K562 (cell line): ENCODE results near the gene PTPRT. TPM values are rescaled to one million over a fixed set of nuclear protein-coding genes. Genes with fewer than 3 reads are reported as not detected.

Experiments
- ATAC-seq: fragments of 200-7000 bp; cut with Tn5 transposase; 3 replicates; pipeline ENCODE4 v1.9.1; 2020; ENCODE audit warnings: moderate library complexity
- BruUV-seq: library from RNA; stranded (reverse); fragments of 400-500 nt; replicated peaks from 2 replicates; lab custom pipeline; 2021; lab: Mats Ljungman, UMichigan
- CTCF ChIA-PET: fragments of 300-600 bp; formaldehyde crosslinking; extraction: SDS; loops from one replicate; lab custom pipeline; 2021; ENCODE audit warnings: low intra/inter-chr PET ratio; lab: Yijun Ruan, JAX
- POLR2A ChIA-PET: fragments of 300-600, 350-650 bp; sonication (Branson Sonifier 250); formaldehyde crosslinking; extraction: SDS; loops from one replicate; lab custom pipeline; 2021; ENCODE audit warnings: antibody characterized with exemption, inconsistent platforms; lab: Yijun Ruan, JAX
- DNase-seq, 4 experiments: peaks; one replicate each; pipeline versions ENCODE4 v3.0.0 to v3.0.0-alpha.2; 2011 to 2018; ENCODE audit warnings: low spot score in 3 of 4, mixed read lengths in 3 of 4; ENCODE audit errors: extremely low read depth in 1 of 4
- FAIRE-seq: peaks from 2 replicates; lab custom pipeline; 2011; peaks lifted over from hg19 to GRCh38; lab: Jason Lieb, UNC
- H2AFZ ChIP-seq: 2 replicates; pipeline ENCODE4 v1.6.0; 2011; ENCODE audit warnings: low read depth, low read length, control low read depth, inconsistent platforms
- H3K27ac ChIP-seq: fragments of 200-600 bp; 3 replicates; pipeline ENCODE4 v1.8.0; 2011; ENCODE audit warnings: low read depth, mild to moderate bottlenecking, control low read depth, inconsistent platforms, low read length, moderate library complexity, mixed read lengths; ENCODE audit errors: extremely low read depth
- H3K27me3 ChIP-seq, 2 experiments: fragments of 300-600 bp in 1 of 2; 2 replicates in 1 of 2; 3 replicates in 1 of 2; pipeline versions ENCODE4 v1.6.0 to v1.8.0; 2011; ENCODE audit warnings: inconsistent platforms in 2 of 2, low read length in 2 of 2, mild to moderate bottlenecking in 1 of 2, mixed read lengths in 1 of 2, moderate library complexity in 1 of 2; ENCODE audit not compliant: control insufficient read depth in 2 of 2, insufficient read depth in 2 of 2
- H3K36me3 ChIP-seq: fragments of 300-600 bp; 3 replicates; pipeline ENCODE4 v1.8.0; 2011; ENCODE audit warnings: mild to moderate bottlenecking, low read length, inconsistent platforms; ENCODE audit not compliant: control insufficient read depth, insufficient read depth
- H3K4me1 ChIP-seq, 2 experiments: fragments of 200-600 bp in 1 of 2; replicated peaks in 1 of 2; 2 replicates in 1 of 2; 3 replicates in 1 of 2; pipeline versions ENCODE4 v1.5.1 to v1.8.0; 2011; ENCODE audit warnings: inconsistent platforms in 2 of 2, low read length in 2 of 2, mild to moderate bottlenecking in 1 of 2, mixed read lengths in 1 of 2, moderate library complexity in 1 of 2; ENCODE audit not compliant: control insufficient read depth in 2 of 2, insufficient read depth in 2 of 2
- H3K4me2 ChIP-seq: 2 replicates; pipeline ENCODE4 v1.6.1; 2011; ENCODE audit warnings: low read length, control low read depth, inconsistent platforms, mixed read lengths; ENCODE audit not compliant: insufficient read depth
- H3K4me3 ChIP-seq: fragments of 200-600 bp; sonication (generic), shearing (Covaris generic); 2 replicates; pipeline ENCODE4 v1.5.1; 2016; ENCODE audit warnings: control low read depth, inconsistent platforms
- H3K79me2 ChIP-seq: fragments of 200-600 bp; 3 replicates; pipeline ENCODE4 v1.8.0; 2011; ENCODE audit warnings: low read length, inconsistent platforms; ENCODE audit not compliant: control insufficient read depth, insufficient read depth
- H3K9ac ChIP-seq, 2 experiments: 2 replicates each; pipeline versions ENCODE4 v1.6.0 to v1.6.1; 2011; ENCODE audit warnings: low read depth in 2 of 2, low read length in 2 of 2, control low read depth in 1 of 2, inconsistent platforms in 1 of 2, mild to moderate bottlenecking in 1 of 2, mixed read lengths in 1 of 2; ENCODE audit not compliant: insufficient read depth in 1 of 2
- H3K9me1 ChIP-seq: one replicate; pipeline ENCODE4 v1.6.0; 2011; ENCODE audit warnings: inconsistent platforms, mild to moderate bottlenecking, low read length, moderate library complexity; ENCODE audit not compliant: control insufficient read depth, insufficient read depth
- H3K9me3 ChIP-seq: replicated peaks from 2 replicates; pipeline ENCODE4 v1.5.1; 2011; ENCODE audit warnings: low read depth, low read length, inconsistent platforms; ENCODE audit not compliant: control insufficient read depth, insufficient read depth
- H4K20me1 ChIP-seq: replicated peaks from 2 replicates; pipeline ENCODE4 v1.6.1; 2011; ENCODE audit warnings: low read length, inconsistent platforms, mixed read lengths; ENCODE audit not compliant: control insufficient read depth, insufficient read depth
- CEBPB ChIP-seq: fragments of 450-650 bp; IDR thresholded peaks from 2 replicates; pipeline ENCODE4 v1.6.1; 2016; ENCODE audit warnings: missing genetic modification characterization, missing compliant biosample characterization
- FOXA3 ChIP-seq, 2 experiments: fragments of 450-650 bp in 1 of 2; sonication (generic) in 1 of 2; formaldehyde crosslinking; IDR thresholded peaks in 1 of 2; conservative IDR thresholded peaks in 1 of 2; 2 replicates each; pipeline versions ENCODE4 v1.4.0 to v1.8.0; 2020 to 2022; ENCODE audit warnings: mild to moderate bottlenecking in 2 of 2, missing genetic modification reagents in 1 of 2
- OTX1 ChIP-seq: fragments of 450-650 bp; formaldehyde crosslinking; IDR thresholded peaks from 2 replicates; pipeline ENCODE4 v1.4.0; 2022; ENCODE audit warnings: mild to moderate bottlenecking
- WHSC1 ChIP-seq: IDR thresholded peaks from one replicate; pipeline ENCODE4 v1.6.1; 2012; ENCODE audit warnings: low read length, control low read depth, inconsistent platforms
- ZFP36 ChIP-seq: fragments of 150-350 bp; IDR thresholded peaks from 2 replicates; pipeline ENCODE4 v1.6.1; 2018; ENCODE audit warnings: low read length, low read depth; ENCODE audit not compliant: partially characterized antibody
- ZNF23 ChIP-seq: fragments of 250-450 bp; sonication (Bioruptor Pico); IDR thresholded peaks from 2 replicates; pipeline ENCODE4 v1.4.0; 2020; ENCODE audit warnings: mild to moderate bottlenecking
- ZNF696 ChIP-seq: fragments of 250-450 bp; sonication (Bioruptor Pico); conservative IDR thresholded peaks from 2 replicates; pipeline ENCODE4 v1.4.0; 2020; ENCODE audit warnings: mild to moderate bottlenecking, moderate library complexity
- WGBS: fragments of 100-300 bp; shearing (Covaris generic); methylation state at CpG from one replicate; pipeline ENCODE4 v1.1.6; 2016; ENCODE audit warnings: low coverage, mixed read lengths; ENCODE audit not compliant: insufficient coverage; ENCODE audit errors: missing lambda C conversion rate; 5-methylcytosine and 5-hydroxymethylcytosine counted together
- in situ Hi-C: fragments of 300-500 bp; cut with MboI; formaldehyde crosslinking; loops from 4 replicates; pipeline ENCODE4 v1.15.0; 2018; ENCODE audit warnings: inconsistent platforms, mixed read lengths
- intact Hi-C: fragments of 100-400 bp; cut with micrococcal nuclease; formaldehyde crosslinking; loops from 2 replicates; pipeline ENCODE4 v1.14.2; 2022
- polyA plus RNA-seq, 8 experiments: library from polyadenylated mRNA; depleted of rRNA in 4 of 8; stranded (reverse) in 5 of 8; unstranded in 3 of 8; fragments of >200 nt; fragmentation: Nextera tagmentation in 2 of 8; fragmentation: Illumina TruSeq in 1 of 8; extraction: Ambion mirVana in 2 of 8; extraction: Trizol in 1 of 8; gene quantifications; 2 replicates each; pipeline versions ENCODE4 v1.2.1 to v1.2.3, GENCODE V29; 2011 to 2014; ENCODE audit warnings: inconsistent platforms in 1 of 8, missing spikeins in 1 of 8
- total RNA-seq, 7 experiments: library from RNA; depleted of rRNA in 6 of 7; stranded (reverse); fragments of >200 nt in 6 of 7; fragmentation: Illumina TruSeq in 2 of 7; extraction: Trizol in 2 of 7; gene quantifications; 2 replicates each; pipeline versions ENCODE4 v1.2.1 to v1.2.3, GENCODE V29; 2011 to 2021; ENCODE audit warnings: low replicate concordance in 1 of 7
- TF ChIP-seq, protein P1 (sequence below): fragments of 450-650 bp; IDR thresholded peaks from 2 replicates; pipeline ENCODE4 v1.6.1; 2016
- TF ChIP-seq, protein P2 (sequence below): fragments of 450-650 bp; IDR thresholded peaks from 2 replicates; pipeline ENCODE4 v1.6.1; 2018; ENCODE audit not compliant: partially characterized antibody
- TF ChIP-seq, protein P3 (sequence below), 3 experiments: IDR thresholded peaks in 2 of 3; conservative IDR thresholded peaks in 1 of 3; 2 replicates each; pipeline ENCODE4 v1.5.1; 2011 to 2012; ENCODE audit warnings: low read length in 3 of 3, mild to moderate bottlenecking in 3 of 3, control low read depth in 2 of 3, improper control_type of control experiment in 1 of 3, inconsistent platforms in 1 of 3, low read depth in 1 of 3, mixed read lengths in 1 of 3, moderate library complexity in 1 of 3; ENCODE audit not compliant: insufficient read depth in 2 of 3

Gene PTPRT
- total and polyA plus RNA-seq, 9 of the 15 experiments (the other 6 are each of a cell fraction or from before 2014, with no cell fraction given): not detected

DNA sequence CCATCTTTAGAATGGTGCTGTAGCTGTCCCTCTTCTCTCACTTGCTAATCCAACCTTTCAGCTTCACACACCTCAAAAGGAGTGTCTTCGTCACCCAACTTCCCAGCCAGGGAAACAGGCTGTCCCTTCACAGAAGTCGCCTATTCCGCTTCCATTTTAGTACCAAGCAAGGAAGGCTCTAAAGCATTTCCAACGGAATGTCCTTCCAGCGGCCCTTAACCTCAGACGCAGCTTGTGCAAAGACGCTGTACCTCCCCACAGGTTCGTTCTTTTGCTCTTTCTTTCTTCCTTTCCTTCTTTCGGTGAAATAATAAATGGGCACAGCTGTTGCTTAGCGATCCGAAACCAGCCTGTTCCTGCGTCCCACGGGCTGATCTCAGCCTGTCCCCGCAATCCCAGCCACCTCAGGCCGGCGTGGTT is 1.5 kb downstream of the PTPRT start:
- H3K27me3 ChIP-seq: peaks cover 4 to 5% of the 10 kb centered on the region in 2 experiments; a peak in 3 of 5 replicates
- POLR2A ChIA-PET: no interaction called here
- TF ChIP-seq OTX1 (CRISPR knock-in tag) (no peak), FOXA3 (CRISPR knock-in tag; conservative IDR thresholded peaks at IDR 0.05 in 1 of 2, IDR thresholded peaks at IDR 0.05 in 1 of 2) (no peak), ZNF23 (CRISPR knock-in tag) (no peak), WHSC1 (no peak), CEBPB (no peak), ZFP36 (no peak), ZNF696 (no peak)
- TF ChIP-seq, protein P1, sequence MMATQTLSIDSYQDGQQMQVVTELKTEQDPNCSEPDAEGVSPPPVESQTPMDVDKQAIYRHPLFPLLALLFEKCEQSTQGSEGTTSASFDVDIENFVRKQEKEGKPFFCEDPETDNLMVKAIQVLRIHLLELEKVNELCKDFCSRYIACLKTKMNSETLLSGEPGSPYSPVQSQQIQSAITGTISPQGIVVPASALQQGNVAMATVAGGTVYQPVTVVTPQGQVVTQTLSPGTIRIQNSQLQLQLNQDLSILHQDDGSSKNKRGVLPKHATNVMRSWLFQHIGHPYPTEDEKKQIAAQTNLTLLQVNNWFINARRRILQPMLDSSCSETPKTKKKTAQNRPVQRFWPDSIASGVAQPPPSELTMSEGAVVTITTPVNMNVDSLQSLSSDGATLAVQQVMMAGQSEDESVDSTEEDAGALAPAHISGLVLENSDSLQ: no peak
- TF ChIP-seq, protein P2, sequence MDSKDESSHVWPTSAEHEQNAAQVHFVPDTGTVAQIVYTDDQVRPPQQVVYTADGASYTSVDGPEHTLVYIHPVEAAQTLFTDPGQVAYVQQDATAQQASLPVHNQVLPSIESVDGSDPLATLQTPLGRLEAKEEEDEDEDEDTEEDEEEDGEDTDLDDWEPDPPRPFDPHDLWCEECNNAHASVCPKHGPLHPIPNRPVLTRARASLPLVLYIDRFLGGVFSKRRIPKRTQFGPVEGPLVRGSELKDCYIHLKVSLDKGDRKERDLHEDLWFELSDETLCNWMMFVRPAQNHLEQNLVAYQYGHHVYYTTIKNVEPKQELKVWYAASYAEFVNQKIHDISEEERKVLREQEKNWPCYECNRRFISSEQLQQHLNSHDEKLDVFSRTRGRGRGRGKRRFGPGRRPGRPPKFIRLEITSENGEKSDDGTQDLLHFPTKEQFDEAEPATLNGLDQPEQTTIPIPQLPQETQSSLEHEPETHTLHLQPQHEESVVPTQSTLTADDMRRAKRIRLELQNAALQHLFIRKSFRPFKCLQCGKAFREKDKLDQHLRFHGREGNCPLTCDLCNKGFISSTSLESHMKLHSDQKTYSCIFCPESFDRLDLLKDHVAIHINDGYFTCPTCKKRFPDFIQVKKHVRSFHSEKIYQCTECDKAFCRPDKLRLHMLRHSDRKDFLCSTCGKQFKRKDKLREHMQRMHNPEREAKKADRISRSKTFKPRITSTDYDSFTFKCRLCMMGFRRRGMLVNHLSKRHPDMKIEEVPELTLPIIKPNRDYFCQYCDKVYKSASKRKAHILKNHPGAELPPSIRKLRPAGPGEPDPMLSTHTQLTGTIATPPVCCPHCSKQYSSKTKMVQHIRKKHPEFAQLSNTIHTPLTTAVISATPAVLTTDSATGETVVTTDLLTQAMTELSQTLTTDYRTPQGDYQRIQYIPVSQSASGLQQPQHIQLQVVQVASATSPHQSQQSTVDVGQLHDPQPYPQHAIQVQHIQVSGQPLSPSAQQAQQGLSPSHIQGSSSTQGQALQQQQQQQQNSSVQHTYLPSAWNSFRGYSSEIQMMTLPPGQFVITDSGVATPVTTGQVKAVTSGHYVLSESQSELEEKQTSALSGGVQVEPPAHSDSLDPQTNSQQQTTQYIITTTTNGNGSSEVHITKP: no peak
- TF ChIP-seq, protein P3, sequence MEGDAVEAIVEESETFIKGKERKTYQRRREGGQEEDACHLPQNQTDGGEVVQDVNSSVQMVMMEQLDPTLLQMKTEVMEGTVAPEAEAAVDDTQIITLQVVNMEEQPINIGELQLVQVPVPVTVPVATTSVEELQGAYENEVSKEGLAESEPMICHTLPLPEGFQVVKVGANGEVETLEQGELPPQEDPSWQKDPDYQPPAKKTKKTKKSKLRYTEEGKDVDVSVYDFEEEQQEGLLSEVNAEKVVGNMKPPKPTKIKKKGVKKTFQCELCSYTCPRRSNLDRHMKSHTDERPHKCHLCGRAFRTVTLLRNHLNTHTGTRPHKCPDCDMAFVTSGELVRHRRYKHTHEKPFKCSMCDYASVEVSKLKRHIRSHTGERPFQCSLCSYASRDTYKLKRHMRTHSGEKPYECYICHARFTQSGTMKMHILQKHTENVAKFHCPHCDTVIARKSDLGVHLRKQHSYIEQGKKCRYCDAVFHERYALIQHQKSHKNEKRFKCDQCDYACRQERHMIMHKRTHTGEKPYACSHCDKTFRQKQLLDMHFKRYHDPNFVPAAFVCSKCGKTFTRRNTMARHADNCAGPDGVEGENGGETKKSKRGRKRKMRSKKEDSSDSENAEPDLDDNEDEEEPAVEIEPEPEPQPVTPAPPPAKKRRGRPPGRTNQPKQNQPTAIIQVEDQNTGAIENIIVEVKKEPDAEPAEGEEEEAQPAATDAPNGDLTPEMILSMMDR (IDR thresholded peaks at IDR 0.05 in 2 of 3, conservative IDR thresholded peaks at IDR 0.05 in 1 of 3; ENCODE audit: insufficient read depth in 2 of 3, low read depth in 1 of 3, low read length in 3 of 3): no peak
- TF ChIP-seq, all 486 proteins: peak for 0
- CTCF ChIA-PET: interaction anchor here (0.9 kb wide), 1 partner anchor 201 kb away, joined by 5 read pairs; no protein-coding TSS in a partner anchor
- no peaks in the 10 kb centered on the region for H3K36me3 ChIP-seq
- H3K79me2 ChIP-seq: no peaks in the 10 kb centered on the region
- ATAC-seq: no peak
- H2AFZ ChIP-seq: no peak overlapping the region
- H3K4me1 ChIP-seq: no peaks in the 10 kb centered on the region
- no TSS peak for BruUV-seq
- no peak for FAIRE-seq
- H3K4me2 ChIP-seq: no peak overlapping the region
- intact Hi-C loops (loop anchor here (5.0 to 10.0 kb wide), 2 partner anchors 1163 to 1231 kb away; no protein-coding TSS in a partner anchor), in situ Hi-C loops (loop anchor here (10.0 kb wide), 1 partner anchor 1233 kb away; no protein-coding TSS in a partner anchor)
- H3K9me3 ChIP-seq: no peaks in the 10 kb centered on the region
- H3K9ac ChIP-seq: no peak overlapping the region
- H3K27ac ChIP-seq: no peak overlapping the region
- H3K4me3 ChIP-seq: no peak overlapping the region
- 5% methylated on average over 16 of the region's 16 CpGs for WGBS
- H4K20me1 ChIP-seq: peaks cover 5% of the 10 kb centered on the region
- no peak for DNase-seq
- H3K9me1 ChIP-seq: no peaks in the 10 kb centered on the region
